OCI-LY7 (cell line): ENCODE data around the gene WNT3A.

Experiments used
- EZH2phosphoT487 ChIP-seq: fragments of 200-600 bp; sonication (generic); IDR thresholded peaks from 2 replicates; pipeline ENCODE4 v1.6.1; 2018; ENCODE audit warnings: low read depth, borderline replicate concordance, mild to moderate bottlenecking, mixed run types, antibody characterized with exemption, low read length, moderate library complexity, mixed read lengths
- TF ChIP-seq, protein P1 (sequence below): fragments of 200-600 bp; sonication (generic); conservative IDR thresholded peaks from 2 replicates; pipeline ENCODE4 v1.5.1; 2014; ENCODE audit warnings: mild to moderate bottlenecking, antibody characterized with exemption, low read length, moderate library complexity, mixed read lengths

DNA sequence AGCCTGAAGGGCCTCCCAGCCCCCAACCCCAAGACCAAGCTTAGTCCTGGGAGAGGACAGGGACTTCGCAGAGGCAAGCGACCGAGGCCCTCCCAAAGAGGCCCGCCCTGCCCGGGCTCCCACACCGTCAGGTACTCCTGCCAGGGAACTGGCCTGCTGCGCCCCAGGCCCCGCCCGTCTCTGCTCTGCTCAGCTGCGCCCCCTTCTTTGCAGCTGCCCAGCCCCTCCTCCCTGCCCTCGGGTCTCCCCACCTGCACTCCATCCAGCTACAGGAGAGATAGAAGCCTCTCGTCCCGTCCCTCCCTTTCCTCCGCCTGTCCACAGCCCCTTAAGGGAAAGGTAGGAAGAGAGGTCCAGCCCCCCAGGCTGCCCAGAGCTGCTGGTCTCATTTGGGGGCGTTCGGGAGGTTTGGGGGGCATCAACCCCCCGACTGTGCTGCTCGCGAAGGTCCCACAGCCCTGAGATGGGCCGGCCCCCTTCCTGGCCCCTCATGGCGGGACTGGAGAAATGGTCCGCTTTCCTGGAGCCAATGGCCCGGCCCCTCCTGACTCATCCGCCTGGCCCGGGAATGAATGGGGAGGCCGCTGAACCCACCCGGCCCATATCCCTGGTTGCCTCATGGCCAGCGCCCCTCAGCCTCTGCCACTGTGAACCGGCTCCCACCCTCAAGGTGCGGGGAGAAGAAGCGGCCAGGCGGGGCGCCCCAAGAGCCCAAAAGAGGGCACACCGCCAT lies 53.8 kb downstream of the WNT3A start:
- TF ChIP-seq, protein P1, sequence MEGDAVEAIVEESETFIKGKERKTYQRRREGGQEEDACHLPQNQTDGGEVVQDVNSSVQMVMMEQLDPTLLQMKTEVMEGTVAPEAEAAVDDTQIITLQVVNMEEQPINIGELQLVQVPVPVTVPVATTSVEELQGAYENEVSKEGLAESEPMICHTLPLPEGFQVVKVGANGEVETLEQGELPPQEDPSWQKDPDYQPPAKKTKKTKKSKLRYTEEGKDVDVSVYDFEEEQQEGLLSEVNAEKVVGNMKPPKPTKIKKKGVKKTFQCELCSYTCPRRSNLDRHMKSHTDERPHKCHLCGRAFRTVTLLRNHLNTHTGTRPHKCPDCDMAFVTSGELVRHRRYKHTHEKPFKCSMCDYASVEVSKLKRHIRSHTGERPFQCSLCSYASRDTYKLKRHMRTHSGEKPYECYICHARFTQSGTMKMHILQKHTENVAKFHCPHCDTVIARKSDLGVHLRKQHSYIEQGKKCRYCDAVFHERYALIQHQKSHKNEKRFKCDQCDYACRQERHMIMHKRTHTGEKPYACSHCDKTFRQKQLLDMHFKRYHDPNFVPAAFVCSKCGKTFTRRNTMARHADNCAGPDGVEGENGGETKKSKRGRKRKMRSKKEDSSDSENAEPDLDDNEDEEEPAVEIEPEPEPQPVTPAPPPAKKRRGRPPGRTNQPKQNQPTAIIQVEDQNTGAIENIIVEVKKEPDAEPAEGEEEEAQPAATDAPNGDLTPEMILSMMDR = no peak
- no peak for TF ChIP-seq EZH2phosphoT487
